Measurements from ENCODE around the gene KCNH4. TPM values are rescaled to one million over a fixed set of nuclear protein-coding genes. Genes with fewer than 3 reads are reported as not detected.

KCNH4 gene
- total RNA-seq, 1 donor from 2014 or later, result not detected

- peak; percentile 57 for TF ChIP-seq CTCF (IDR thresholded peaks at IDR 0.05)
Measured at GRCh38 chr17:42163113-42163512, 17.8 kb downstream of the KCNH4 start.

GRCh38 chr17:42160531-42160910 lies 20.4 kb downstream of the KCNH4 start:
- DNase-seq (ENCODE audit: low spot score), result no peak
- Mint-ChIP-seq H3K9me3 (ENCODE audit: low read depth) (no peaks in the 10 kb centered on the region), H3K36me3 (ENCODE audit: low read depth) (no peaks in the 10 kb centered on the region), H3K27ac (ENCODE audit: unreplicated experiment) (no peak overlapping the region), H3K4me3 (ENCODE audit: unreplicated experiment) (no peak overlapping the region), H3K27me3 (ENCODE audit: low read depth) (no peaks in the 10 kb centered on the region), H3K4me1 (ENCODE audit: low read depth) (peaks cover 8% of the 10 kb centered on the region)
- TF ChIP-seq CTCF (IDR thresholded peaks at IDR 0.05), result no peak

More at GRCh38 chr17:42163113-42163512, 17.8 kb downstream of the KCNH4 start:
- Mint-ChIP-seq H3K9me3 (ENCODE audit: low read depth) (no peaks in the 10 kb centered on the region), H3K4me3 (ENCODE audit: unreplicated experiment) (no peak overlapping the region), H3K27me3 (ENCODE audit: low read depth) (peaks cover 2% of the 10 kb centered on the region), H3K27ac (ENCODE audit: unreplicated experiment) (no peak overlapping the region), H3K4me1 (ENCODE audit: low read depth) (no peaks in the 10 kb centered on the region), H3K36me3 (ENCODE audit: low read depth) (no peaks in the 10 kb centered on the region)
- DNase-seq (ENCODE audit: low spot score), result no peak

- H3K27me3 Mint-ChIP-seq (ENCODE audit: low read depth), result no peaks in the 10 kb centered on the region
- H3K36me3 Mint-ChIP-seq (ENCODE audit: low read depth), result no peaks in the 10 kb centered on the region
- no peaks in the 10 kb centered on the region for H3K9me3 Mint-ChIP-seq (ENCODE audit: low read depth)
- no peak for TF ChIP-seq CTCF (IDR thresholded peaks at IDR 0.05)
- DNase-seq (ENCODE audit: low spot score), result no peak
- H3K27ac Mint-ChIP-seq (ENCODE audit: unreplicated experiment), result no peak overlapping the region
- peaks cover 13% of the 10 kb centered on the region for H3K4me1 Mint-ChIP-seq (ENCODE audit: low read depth)
- no peak overlapping the region for H3K4me3 Mint-ChIP-seq (ENCODE audit: unreplicated experiment)
Measured at GRCh38 chr17:42159796-42160530, 21.0 kb downstream of the KCNH4 start.

- H3K27ac Mint-ChIP-seq (ENCODE audit: unreplicated experiment), result peak overlapping the region; percentile 89
- H3K36me3 Mint-ChIP-seq (ENCODE audit: low read depth), result no peaks in the 10 kb centered on the region
- no peaks in the 10 kb centered on the region for H3K27me3 Mint-ChIP-seq (ENCODE audit: low read depth)
- H3K4me1 Mint-ChIP-seq (ENCODE audit: low read depth), result peaks cover 42% of the 10 kb centered on the region
- H3K4me3 Mint-ChIP-seq (ENCODE audit: unreplicated experiment), result peak overlapping the region; percentile 80
- no peak for DNase-seq (ENCODE audit: low spot score)
- H3K9me3 Mint-ChIP-seq (ENCODE audit: low read depth), result no peaks in the 10 kb centered on the region
- TF ChIP-seq CTCF (IDR thresholded peaks at IDR 0.05), result no peak
Measured at GRCh38 chr17:42155614-42156045, 25.3 kb downstream of the KCNH4 start.

DNA sequence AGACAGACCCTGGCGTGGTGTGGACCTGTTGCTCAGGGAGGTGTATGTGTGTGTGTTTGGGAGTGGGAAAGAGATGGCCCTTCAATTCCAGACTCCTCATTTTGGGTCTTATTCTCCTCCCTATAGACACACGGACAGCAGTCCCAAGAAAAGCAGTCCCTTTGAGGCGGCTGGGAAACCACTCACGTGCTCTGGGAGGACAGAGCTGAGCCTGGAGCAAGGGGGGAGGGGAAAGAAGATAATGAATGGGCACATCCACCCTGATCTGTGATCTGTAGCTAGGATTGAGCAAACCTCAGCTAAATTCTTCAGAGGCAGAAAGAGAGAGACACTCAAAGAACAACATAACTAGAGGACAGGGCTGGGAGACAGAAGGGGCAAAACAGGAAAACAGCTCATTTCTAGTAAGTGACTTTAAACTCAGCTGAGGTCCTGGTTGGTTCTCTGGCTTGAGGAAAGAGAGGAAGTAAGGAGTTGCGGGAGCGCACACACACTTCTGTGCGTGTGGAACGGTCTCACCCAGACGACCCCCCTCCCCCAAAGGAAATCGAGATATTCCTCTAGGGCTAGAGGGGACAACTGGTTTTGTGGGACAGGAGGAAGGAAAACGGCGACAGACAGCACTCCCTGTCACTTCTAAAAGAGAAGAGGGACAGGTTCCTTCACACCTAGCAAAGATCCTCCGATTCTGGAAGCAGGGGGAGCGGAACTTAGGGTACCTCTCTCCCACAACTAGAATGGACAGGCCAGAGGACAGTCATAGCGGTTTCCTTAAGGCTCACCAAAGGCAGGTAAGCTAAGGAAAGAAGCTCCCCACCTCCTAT lies 26.8 kb downstream of the KCNH4 start:
- H3K27ac Mint-ChIP-seq (ENCODE audit: unreplicated experiment), result peak overlapping the region; percentile 89
- H3K27me3 Mint-ChIP-seq (ENCODE audit: low read depth), result no peaks in the 10 kb centered on the region
- TF ChIP-seq CTCF (IDR thresholded peaks at IDR 0.05), result no peak
- peaks cover 42% of the 10 kb centered on the region for H3K4me1 Mint-ChIP-seq (ENCODE audit: low read depth)
- no peaks in the 10 kb centered on the region for H3K9me3 Mint-ChIP-seq (ENCODE audit: low read depth)
- no peak for DNase-seq (ENCODE audit: low spot score)
- H3K4me3 Mint-ChIP-seq (ENCODE audit: unreplicated experiment), result peak overlapping the region; percentile 80
- no peaks in the 10 kb centered on the region for H3K36me3 Mint-ChIP-seq (ENCODE audit: low read depth)
